GM20000 (cell line): ENCODE data around the gene TUBE1.

Experiments
- DNase-seq: peaks from one replicate; pipeline ENCODE4 v3.0.0; 2012; ENCODE audit warnings: low spot score
- TF ChIP-seq, protein P1 (sequence below): IDR thresholded peaks from 2 replicates; pipeline ENCODE4 v1.5.1; 2012; ENCODE audit warnings: mild to moderate bottlenecking, control low read depth; ENCODE audit errors: extremely low read depth, missing control alignments

TUBE1 gene

DNA sequence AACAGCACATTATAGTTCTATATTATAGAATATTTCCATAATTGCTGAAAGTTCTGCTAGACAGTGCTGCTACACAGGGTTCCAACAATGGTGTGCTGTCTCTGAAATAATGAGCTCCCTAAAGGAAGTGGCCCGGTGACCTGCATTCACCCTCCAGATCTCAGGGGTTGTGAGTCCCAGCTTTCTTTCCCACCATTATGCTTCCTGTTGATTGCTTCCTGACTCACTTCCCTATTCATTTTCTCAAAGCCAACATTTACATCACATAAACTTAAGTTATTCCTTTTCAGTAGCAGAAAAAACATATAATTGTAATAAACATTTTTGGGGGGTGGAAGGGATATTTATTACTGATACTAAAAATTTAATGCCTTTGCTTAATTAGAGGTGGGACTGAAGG lies 46.3 kb downstream of the TUBE1 start:
- TF ChIP-seq, protein P1, sequence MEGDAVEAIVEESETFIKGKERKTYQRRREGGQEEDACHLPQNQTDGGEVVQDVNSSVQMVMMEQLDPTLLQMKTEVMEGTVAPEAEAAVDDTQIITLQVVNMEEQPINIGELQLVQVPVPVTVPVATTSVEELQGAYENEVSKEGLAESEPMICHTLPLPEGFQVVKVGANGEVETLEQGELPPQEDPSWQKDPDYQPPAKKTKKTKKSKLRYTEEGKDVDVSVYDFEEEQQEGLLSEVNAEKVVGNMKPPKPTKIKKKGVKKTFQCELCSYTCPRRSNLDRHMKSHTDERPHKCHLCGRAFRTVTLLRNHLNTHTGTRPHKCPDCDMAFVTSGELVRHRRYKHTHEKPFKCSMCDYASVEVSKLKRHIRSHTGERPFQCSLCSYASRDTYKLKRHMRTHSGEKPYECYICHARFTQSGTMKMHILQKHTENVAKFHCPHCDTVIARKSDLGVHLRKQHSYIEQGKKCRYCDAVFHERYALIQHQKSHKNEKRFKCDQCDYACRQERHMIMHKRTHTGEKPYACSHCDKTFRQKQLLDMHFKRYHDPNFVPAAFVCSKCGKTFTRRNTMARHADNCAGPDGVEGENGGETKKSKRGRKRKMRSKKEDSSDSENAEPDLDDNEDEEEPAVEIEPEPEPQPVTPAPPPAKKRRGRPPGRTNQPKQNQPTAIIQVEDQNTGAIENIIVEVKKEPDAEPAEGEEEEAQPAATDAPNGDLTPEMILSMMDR = no peak
- no peak for DNase-seq

DNA sequence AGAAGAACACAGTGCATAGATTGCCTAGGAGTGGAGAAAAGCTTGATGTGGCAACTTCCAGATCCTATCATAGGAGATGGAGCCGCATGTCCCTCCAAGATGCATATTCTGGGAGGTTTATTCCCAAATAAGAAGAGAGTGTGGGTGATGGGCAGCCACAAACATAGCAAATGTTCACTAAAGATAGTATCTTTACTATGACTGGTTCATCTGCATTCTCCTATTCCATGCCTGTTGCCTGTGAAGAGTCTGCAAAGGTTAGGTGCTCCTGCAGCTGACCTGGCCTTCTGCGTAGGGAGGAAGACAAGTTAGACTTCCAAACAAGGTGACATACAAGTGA lies 47.9 kb downstream of the TUBE1 start:
- no peak for DNase-seq
- TF ChIP-seq, protein P1 = no peak

DNA sequence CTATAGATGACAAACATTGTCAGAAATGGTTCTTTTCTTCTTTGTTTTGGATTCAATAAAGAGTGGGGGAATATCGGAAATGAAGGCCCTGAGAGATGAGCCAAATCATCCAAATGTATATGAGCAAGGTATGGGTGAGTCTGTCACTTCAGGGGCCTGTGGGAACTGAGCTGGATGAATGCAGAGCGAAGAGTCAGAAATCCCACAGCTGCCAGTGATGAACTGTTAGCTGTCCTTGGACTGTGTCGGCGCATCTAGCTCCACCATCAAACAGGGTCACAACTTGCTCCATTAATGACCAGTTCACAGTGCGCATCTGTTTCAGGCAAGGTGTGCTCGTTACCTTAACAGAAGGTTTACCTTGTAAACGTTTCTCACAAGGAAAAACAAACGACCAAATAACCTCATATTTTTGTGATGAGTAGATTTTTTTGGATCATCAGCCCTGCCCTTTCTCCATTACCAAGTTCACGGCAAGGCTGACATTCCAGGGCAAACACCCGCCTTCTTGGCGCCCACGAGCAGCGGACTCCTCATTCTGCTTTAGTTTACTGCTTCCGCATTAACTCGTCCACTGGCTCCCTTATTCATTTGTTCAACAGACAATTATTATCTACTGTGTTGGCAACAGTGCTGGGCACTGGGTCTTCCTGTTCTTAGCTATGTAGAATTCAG lies 48.4 kb downstream of the TUBE1 start:
- TF ChIP-seq, protein P1 = no peak
- no peak for DNase-seq

DNA sequence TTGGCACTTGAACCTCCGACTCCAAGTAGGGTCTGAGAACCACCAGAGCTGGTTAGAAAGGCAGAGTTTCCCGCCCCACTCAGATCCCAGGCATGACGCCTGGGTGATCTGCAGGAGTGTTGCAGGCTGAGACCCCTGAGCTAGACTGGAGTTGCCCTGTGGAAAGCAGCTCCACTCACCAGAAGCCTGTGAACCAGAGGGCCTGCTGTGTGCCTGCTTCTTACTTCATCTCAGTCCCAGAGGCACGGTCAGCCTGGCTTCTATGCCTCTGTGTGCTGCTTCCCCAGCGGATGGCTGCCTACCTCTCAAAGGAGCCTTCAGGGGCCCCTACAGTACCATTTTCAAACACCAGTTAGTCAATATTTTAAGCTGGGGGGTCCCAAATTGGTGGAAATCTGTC lies 49.0 kb downstream of the TUBE1 start:
- no peak for DNase-seq

DNA sequence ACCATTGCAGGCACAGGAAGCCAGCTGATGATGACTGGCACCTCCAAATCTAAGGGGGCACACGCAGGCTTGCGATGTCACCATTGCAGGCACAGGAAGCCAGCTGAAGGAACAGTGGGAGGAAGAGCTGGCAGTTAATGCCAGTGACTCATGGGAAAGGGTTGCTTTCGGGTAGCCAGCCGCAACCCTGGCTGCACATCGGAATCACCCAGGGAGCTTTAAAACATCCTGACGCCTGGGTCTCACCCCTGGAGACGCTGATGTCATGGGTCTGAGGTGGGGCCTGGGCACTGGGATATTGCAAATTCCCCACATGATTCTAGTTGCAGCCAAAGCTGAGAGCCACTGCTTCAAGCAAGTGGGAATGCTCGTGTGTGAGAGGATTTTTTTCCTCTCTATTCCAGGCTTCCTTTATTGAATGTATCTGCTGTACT lies 49.5 kb downstream of the TUBE1 start:
- no peak for DNase-seq

More for the DNA sequence above, 49.0 kb downstream of the TUBE1 start:
- TF ChIP-seq, protein P1 = no peak

DNA sequence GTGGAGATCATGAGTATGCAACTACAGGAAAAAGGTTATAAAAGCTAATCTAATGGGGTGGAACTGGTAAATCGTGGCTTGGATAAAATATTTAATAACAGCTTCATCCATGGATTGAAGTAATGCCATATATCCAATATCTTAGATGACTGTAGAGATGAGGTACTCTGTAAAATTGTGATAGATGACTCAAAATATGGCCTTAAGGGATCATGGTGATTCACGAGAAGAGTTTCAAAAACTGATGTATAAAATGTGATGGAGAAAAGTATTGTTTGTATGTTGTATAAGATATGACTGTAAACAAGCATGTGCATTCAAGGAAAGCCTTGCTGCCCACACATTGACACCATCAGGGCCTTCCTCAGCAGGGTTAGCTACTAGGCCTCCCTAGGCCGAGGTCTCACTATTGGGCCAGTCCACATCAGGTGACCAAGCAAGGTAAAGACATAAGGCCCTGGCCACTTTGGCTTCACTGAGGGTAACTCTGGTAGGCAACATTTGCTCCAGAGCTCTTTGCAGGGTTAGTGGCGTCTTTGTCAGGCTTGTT lies 51.1 kb downstream of the TUBE1 start:
- TF ChIP-seq, protein P1 = no peak
- no peak for DNase-seq

More for the DNA sequence above, 49.5 kb downstream of the TUBE1 start:
- TF ChIP-seq, protein P1 = no peak

DNA sequence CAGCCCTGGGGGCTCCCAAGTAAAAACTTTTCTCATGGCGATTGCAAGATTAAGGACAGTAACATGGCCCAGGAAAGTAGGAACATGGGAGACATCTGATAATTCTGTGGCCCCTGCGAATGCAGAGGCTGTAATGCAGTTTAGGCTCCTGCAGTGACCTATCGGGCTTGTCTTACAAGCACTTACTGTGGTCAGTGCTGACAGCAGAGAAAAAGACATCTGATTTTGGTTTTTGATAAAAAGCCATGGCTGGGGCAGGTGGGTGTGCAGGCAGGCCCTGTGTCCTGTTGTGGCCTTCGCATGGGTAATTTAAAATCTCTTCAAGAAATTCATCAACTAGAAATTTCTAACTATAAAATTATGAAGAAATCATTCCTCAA lies 52.7 kb downstream of the TUBE1 start:
- TF ChIP-seq, protein P1 = no peak
- DNase-seq = no peak
